HUES64 (cell line): ENCODE results near the gene TRDMT1.

ENCODE experiments used
- H3K27ac ChIP-seq: 2 replicates; pipeline ENCODE4 v1.7.0; 2013; ENCODE audit warnings: low read depth, low read length, inconsistent platforms
- H3K27me3 ChIP-seq: 2 replicates; pipeline ENCODE4 v1.6.1; 2013; ENCODE audit warnings: mild to moderate bottlenecking, low read length; ENCODE audit not compliant: insufficient read depth
- H3K36me3 ChIP-seq: 2 replicates; pipeline ENCODE4 v1.6.1; 2013; ENCODE audit warnings: mild to moderate bottlenecking, low read length; ENCODE audit not compliant: insufficient read depth
- H3K4me1 ChIP-seq: 2 replicates; pipeline ENCODE4 v1.6.1; 2013; ENCODE audit warnings: mild to moderate bottlenecking, low read length, moderate library complexity; ENCODE audit not compliant: insufficient read depth
- H3K4me3 ChIP-seq: 2 replicates; pipeline ENCODE4 v1.5.1; 2013; ENCODE audit warnings: mild to moderate bottlenecking, low read length, moderate library complexity
- H3K9ac ChIP-seq: 2 replicates; pipeline ENCODE4 v1.6.1; 2013; ENCODE audit warnings: mild to moderate bottlenecking, low read depth, low read length
- H3K9me3 ChIP-seq: 2 replicates; pipeline ENCODE4 v1.6.1; 2013; ENCODE audit warnings: low read depth, low read length; ENCODE audit not compliant: insufficient read depth
- WGBS: fragments of 150-250, 120-280 bp; methylation state at CpG from one replicate; pipeline ENCODE4 v1.1.7; 2013; ENCODE audit warnings: missing lambda C conversion rate; 5-methylcytosine and 5-hydroxymethylcytosine counted together

The TRDMT1 gene

GRCh38 chr10:17147884-17148489 is 53.5 kb downstream of the TRDMT1 start:
- H3K27ac ChIP-seq, result no peak overlapping the region
- no peaks in the 10 kb centered on the region; the same call in 1 of the 2 replicates for H3K4me1 ChIP-seq
- no peaks in the 10 kb centered on the region for H3K9me3 ChIP-seq
- 0 out of 2 replicates have a peak, but pooled peaks cover 4% of the 10 kb centered on the region for H3K36me3 ChIP-seq
- no peak overlapping the region for H3K4me3 ChIP-seq
- H3K27me3 ChIP-seq, result no peaks in the 10 kb centered on the region
- WGBS, result 99% methylated on average over 5 of the region's 5 CpGs
- no peak overlapping the region for H3K9ac ChIP-seq

DNA sequence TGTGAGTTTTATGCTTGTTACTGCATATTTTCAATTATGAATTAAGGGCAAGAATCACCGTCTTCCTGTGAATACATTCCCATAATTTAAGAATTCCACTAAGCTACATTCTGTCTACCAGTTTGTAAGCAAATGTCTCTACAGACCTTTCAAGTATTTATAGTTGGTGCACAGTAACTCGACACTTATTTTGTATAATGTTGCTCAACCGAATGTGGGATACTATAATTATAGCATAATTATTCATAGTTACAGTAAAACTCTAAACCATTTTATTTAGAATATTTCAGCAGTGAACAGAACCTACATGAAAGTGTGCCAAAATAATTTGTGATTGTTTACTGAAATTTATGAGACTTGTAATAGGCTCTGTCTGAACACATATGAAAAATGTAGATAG is 54.6 kb downstream of the TRDMT1 start:
- Histone ChIP-seq H3K27ac (no peak overlapping the region), H3K4me3 (no peak overlapping the region), H3K27me3 (no peaks in the 10 kb centered on the region), H3K4me1 (no peaks in the 10 kb centered on the region; the same call in 1 of the 2 replicates), H3K9ac (no peak overlapping the region), H3K9me3 (no peaks in the 10 kb centered on the region), H3K36me3 (0 out of 2 replicates have a peak, but pooled peaks cover 4% of the 10 kb centered on the region)
- 100% methylated on average over 1 of the region's 3 CpGs for WGBS

DNA sequence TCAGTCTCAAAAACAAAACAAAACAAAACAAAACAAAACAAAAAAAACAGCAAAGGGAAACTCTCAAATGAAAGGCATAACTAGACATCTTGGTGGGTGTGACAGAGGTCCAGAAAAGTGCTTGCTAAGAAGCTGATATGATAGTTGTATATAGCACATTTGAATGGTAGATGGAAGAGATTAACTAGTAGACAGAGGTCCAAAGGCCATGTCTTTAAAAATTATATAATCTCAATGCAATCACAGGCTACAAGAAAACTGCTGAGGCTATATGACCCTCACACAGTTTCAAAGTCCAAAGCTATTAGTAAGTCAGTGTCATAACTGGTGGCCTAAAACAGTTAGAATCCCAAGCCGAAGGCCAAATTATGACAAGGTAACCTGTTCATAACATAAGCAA is 56.2 kb downstream of the TRDMT1 start:
- H3K9ac ChIP-seq, result no peak overlapping the region
- H3K36me3 ChIP-seq, result 0 out of 2 replicates have a peak, but pooled peaks cover 4% of the 10 kb centered on the region
- WGBS, result 100% methylated on average over 1 of the region's 1 CpG
- no peaks in the 10 kb centered on the region; the same call in 1 of the 2 replicates for H3K4me1 ChIP-seq
- H3K27ac ChIP-seq, result no peak overlapping the region
- no peaks in the 10 kb centered on the region for H3K27me3 ChIP-seq
- no peak overlapping the region for H3K4me3 ChIP-seq
- H3K9me3 ChIP-seq, result no peaks in the 10 kb centered on the region

DNA sequence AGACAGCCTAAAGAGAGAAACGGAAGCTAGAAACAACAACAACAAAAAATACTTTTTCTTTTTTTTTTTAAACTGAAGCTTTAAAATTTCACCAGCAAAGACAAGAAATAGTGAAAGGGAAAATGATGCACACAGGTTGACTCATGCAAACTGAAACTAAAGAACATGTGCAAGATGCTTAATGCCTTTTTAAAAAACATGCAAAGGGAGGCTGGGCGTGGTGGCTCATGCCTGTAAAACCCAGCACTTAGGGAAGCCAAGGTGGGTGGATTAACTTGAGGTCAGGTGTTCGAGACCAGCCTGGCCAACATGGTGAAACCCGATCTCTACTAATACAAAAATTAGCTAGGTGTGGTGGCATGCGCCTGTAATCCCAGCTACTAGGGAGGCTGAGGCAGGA is 56.7 kb downstream of the TRDMT1 start:
- WGBS, result 94% methylated on average over 5 of the region's 5 CpGs
- no peak overlapping the region for H3K9ac ChIP-seq
- no peaks in the 10 kb centered on the region; the same call in 1 of the 2 replicates for H3K4me1 ChIP-seq
- H3K27me3 ChIP-seq, result no peaks in the 10 kb centered on the region
- no peaks in the 10 kb centered on the region for H3K9me3 ChIP-seq
- H3K4me3 ChIP-seq, result no peak overlapping the region
- H3K36me3 ChIP-seq, result 0 out of 2 replicates have a peak, but pooled peaks cover 4% of the 10 kb centered on the region
- no peak overlapping the region for H3K27ac ChIP-seq

DNA sequence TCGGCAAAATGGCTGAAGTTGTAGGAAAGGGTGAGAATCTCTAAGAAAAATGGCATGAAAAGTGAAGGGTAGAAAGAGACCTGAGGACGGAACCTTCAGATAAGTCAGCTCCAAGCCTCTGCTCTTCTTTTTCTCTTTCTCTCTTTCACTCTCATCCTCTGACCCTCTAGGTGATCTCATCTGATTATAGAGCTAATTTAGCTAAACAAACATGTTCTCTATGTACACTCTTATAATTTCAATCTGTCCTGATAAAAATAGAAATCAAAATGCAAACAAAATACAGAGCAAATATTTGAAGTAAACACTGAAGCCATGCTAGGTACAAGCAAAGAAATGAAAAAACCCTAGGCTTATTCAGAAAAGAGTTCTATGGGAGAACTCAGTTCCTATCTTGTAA is 57.4 kb downstream of the TRDMT1 start:
- H3K9ac ChIP-seq, result no peak overlapping the region
- H3K9me3 ChIP-seq, result no peaks in the 10 kb centered on the region
- WGBS, result 100% methylated on average over 2 of the region's 2 CpGs
- no peak overlapping the region for H3K4me3 ChIP-seq
- no peaks in the 10 kb centered on the region; the same call in 1 of the 2 replicates for H3K4me1 ChIP-seq
- no peaks in the 10 kb centered on the region for H3K27me3 ChIP-seq
- no peak overlapping the region for H3K27ac ChIP-seq
- 0 out of 2 replicates have a peak, but pooled peaks cover 4% of the 10 kb centered on the region for H3K36me3 ChIP-seq

GRCh38 chr10:17143055-17143690 is 58.3 kb downstream of the TRDMT1 start:
- no peak overlapping the region for H3K9ac ChIP-seq
- 97% methylated on average over 3 of the region's 3 CpGs for WGBS
- no peaks in the 10 kb centered on the region for H3K27me3 ChIP-seq
- no peak overlapping the region for H3K27ac ChIP-seq
- no peak overlapping the region for H3K4me3 ChIP-seq
- H3K36me3 ChIP-seq, result 0 out of 2 replicates have a peak, but pooled peaks cover 1% of the 10 kb centered on the region
- no peaks in the 10 kb centered on the region; the same call in 1 of the 2 replicates for H3K4me1 ChIP-seq
- no peaks in the 10 kb centered on the region for H3K9me3 ChIP-seq

DNA sequence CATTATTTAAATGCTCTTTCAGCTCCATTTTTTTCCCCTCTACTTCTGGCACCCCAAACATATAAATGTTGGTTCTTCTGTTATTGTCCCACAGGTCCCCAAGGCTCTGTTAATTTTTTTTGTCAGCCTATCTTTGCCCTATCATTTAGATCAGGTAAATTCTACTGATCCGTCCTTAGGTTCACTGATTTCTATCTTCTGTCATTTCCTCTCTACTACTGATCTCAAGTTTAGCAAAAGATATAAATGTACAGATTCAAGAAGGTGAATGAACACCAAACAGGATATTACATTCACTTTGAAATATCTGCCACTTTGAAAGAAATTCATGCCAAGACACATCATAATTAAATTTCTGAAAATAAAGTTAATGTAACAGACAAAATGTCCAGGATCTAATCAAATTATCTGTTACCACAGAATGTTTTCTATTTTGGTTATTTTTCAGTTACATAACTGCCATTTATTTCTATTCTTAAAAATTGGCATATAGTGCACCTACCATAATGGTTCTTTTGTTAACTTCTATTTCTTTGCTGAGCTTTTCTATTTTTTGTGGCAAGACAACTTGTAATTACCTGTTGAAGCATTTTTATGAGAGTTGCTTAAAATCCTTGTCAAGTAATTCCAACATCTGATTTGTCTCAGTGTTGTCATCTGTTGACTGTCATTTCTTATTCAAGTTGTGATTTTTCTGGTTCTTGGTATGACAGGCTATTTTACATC is 59.8 kb downstream of the TRDMT1 start:
- WGBS, result 94% methylated on average over 1 of the region's 1 CpG
- Histone ChIP-seq H3K9me3 (no peaks in the 10 kb centered on the region), H3K27ac (no peak overlapping the region), H3K9ac (no peak overlapping the region), H3K4me3 (no peak overlapping the region), H3K36me3 (no peaks in the 10 kb centered on the region), H3K4me1 (no peaks in the 10 kb centered on the region), H3K27me3 (no peaks in the 10 kb centered on the region)

DNA sequence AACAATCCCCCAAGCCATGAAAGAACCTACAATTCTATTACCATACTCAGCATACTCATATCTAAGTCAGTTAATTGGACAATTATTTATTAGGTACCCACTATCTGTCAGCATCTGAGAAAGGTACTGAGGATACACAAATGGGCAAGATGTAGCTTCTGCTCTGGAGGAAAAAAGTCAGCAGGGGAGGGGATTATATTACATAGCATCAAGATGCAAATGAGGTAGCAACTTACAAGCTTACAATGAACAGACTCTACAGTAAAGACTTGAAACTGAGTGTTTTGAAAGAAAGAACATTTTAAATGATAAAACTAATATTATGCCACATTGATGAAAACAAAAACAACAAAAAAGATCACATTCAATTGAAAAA is 61.1 kb downstream of the TRDMT1 start:
- no peaks in the 10 kb centered on the region for H3K36me3 ChIP-seq
- H3K4me1 ChIP-seq, result no peaks in the 10 kb centered on the region
- H3K9me3 ChIP-seq, result no peaks in the 10 kb centered on the region
- H3K9ac ChIP-seq, result no peak overlapping the region
- no peak overlapping the region for H3K4me3 ChIP-seq
- no peaks in the 10 kb centered on the region for H3K27me3 ChIP-seq
- no peak overlapping the region for H3K27ac ChIP-seq

DNA sequence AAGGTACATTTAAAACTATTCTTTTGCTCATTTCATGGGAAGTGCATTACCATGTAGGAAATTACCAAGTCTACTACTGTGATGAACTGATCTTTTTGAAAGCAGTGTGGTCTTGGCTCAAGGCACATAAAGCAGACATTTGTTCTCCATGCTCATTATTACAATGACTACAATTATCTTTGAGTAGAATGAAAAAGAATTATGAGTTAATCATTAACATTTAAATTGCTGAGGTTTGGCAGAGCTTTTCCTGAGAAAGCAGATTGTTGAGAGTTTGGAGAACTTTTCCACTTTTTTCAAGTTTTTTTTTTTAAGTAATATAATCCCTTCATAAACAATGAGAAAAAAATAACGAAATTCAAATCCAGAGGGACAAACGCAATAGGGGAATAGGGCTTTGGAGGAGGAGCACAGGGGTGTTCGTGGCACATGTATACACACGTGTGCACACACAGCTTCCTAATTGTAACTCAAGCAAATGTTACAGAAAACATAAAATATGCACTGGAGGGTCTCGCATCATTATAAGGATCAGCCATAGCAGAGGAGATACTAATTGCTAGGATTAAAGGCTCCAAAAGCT is 62.9 kb downstream of the TRDMT1 start:
- Histone ChIP-seq H3K4me1 (no peaks in the 10 kb centered on the region), H3K27ac (no peak overlapping the region), H3K36me3 (no peaks in the 10 kb centered on the region), H3K9me3 (no peaks in the 10 kb centered on the region), H3K27me3 (no peaks in the 10 kb centered on the region), H3K4me3 (no peak overlapping the region), H3K9ac (no peak overlapping the region)
- WGBS, result 85% methylated on average over 5 of the region's 5 CpGs

GRCh38 chr10:17134737-17135260 is 66.7 kb downstream of the TRDMT1 start:
- H3K9me3 ChIP-seq, result no peaks in the 10 kb centered on the region
- H3K9ac ChIP-seq, result no peak overlapping the region
- no peak overlapping the region for H3K27ac ChIP-seq
- no peak overlapping the region for H3K4me3 ChIP-seq
- H3K27me3 ChIP-seq, result no peaks in the 10 kb centered on the region
- H3K36me3 ChIP-seq, result no peaks in the 10 kb centered on the region
- no peaks in the 10 kb centered on the region for H3K4me1 ChIP-seq

DNA sequence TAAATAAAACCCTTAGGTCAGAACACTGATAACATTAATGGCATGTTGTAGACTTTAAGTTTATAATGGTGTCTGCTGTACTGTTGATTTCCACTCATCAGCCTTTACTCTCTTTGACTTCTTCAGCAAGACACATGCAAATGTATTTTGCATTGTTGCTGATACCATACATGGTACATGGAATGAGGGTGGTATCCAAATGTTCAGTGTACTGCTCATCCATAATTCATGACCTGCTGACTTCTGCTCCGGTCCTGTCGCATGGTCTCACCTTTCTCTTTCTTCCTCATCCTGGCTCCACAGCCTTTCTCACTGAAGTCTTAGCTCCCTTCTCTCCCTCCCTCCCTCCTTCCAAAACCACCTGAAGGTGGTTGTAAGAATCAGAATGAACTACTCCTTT is 67.2 kb downstream of the TRDMT1 start:
- no peaks in the 10 kb centered on the region for H3K27me3 ChIP-seq
- H3K9ac ChIP-seq, result no peak overlapping the region
- H3K4me3 ChIP-seq, result no peak overlapping the region
- WGBS, result 77% methylated on average over 2 of the region's 2 CpGs
- H3K9me3 ChIP-seq, result no peaks in the 10 kb centered on the region
- no peak overlapping the region for H3K27ac ChIP-seq
- no peaks in the 10 kb centered on the region for H3K4me1 ChIP-seq
- H3K36me3 ChIP-seq, result no peaks in the 10 kb centered on the region
